ENCODE data around the gene MAP2K3. TPM values are rescaled to one million over a fixed set of nuclear protein-coding genes. Genes with fewer than 3 reads are reported as not detected.
A peak's percentile ranks its signal among the peaks of the same experiment; 100 is the strongest.

The MAP2K3 gene
- total RNA-seq, 1 donor from 2014 or later, result 29.2 TPM

DNA sequence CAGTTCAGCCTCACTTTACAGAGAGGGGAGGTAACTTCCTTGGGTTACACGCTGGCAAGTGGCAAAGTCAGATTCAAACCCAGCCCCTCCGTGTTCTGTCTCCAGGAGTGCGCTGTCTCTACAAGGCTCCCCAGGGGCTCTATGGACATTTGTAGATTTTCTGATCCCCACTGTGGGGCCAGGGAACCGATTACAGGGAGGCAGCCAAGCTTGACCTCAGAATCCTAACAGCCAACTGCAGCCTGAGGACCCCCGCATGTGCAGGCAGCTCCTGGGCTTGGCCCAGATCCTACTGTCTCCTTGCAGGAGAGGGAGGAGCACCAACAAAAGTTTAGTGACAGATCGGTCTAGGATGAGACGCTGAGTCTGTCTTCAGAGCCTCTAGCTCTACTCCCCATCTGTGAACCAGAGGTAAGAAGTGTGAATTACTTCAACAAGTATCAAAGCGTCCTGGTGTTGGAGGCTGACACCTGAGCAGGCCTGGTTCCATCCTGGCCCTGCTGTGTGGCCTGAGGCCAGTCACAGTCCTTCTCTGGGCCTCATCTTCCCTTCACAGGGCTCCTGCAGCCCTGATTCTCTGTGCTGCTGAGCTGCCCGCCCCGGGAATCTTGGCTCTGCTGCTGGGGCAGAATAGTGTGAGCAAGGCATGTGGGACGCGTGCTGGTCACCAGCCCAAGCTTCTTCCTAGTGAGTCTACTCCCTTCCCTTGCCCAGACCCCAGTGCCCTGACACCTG, 22.1 kb upstream of the MAP2K3 start:
- H3K36me3 ChIP-seq (ENCODE audit: control insufficient read depth, insufficient read depth, low read length), result no peaks in the 10 kb centered on the region
- TF ChIP-seq, protein P1, sequence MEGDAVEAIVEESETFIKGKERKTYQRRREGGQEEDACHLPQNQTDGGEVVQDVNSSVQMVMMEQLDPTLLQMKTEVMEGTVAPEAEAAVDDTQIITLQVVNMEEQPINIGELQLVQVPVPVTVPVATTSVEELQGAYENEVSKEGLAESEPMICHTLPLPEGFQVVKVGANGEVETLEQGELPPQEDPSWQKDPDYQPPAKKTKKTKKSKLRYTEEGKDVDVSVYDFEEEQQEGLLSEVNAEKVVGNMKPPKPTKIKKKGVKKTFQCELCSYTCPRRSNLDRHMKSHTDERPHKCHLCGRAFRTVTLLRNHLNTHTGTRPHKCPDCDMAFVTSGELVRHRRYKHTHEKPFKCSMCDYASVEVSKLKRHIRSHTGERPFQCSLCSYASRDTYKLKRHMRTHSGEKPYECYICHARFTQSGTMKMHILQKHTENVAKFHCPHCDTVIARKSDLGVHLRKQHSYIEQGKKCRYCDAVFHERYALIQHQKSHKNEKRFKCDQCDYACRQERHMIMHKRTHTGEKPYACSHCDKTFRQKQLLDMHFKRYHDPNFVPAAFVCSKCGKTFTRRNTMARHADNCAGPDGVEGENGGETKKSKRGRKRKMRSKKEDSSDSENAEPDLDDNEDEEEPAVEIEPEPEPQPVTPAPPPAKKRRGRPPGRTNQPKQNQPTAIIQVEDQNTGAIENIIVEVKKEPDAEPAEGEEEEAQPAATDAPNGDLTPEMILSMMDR (IDR thresholded peaks at IDR 0.05; ENCODE audit: insufficient read depth, low read length, poor library complexity, severe bottlenecking), result no peak
- DNase-seq (ENCODE audit: low read depth), result no peak
- H3K27me3 ChIP-seq (ENCODE audit: control insufficient read depth, insufficient read depth, low read length), result no peaks in the 10 kb centered on the region
- H3K4me3 ChIP-seq (ENCODE audit: low read depth, low read length), result no peak overlapping the region

- Histone ChIP-seq H3K36me3 (ENCODE audit: control insufficient read depth, insufficient read depth, low read length) (no peaks in the 10 kb centered on the region), H3K27me3 (ENCODE audit: control insufficient read depth, insufficient read depth, low read length) (no peaks in the 10 kb centered on the region), H3K4me3 (ENCODE audit: low read depth, low read length) (no peak overlapping the region)
- DNase-seq (ENCODE audit: low read depth), result peak; percentile 79
- TF ChIP-seq, protein P1 (IDR thresholded peaks at IDR 0.05; ENCODE audit: insufficient read depth, low read length, poor library complexity, severe bottlenecking), result no peak
Observed at GRCh38 chr17:21263376-21263775, 21.1 kb upstream of the MAP2K3 start.

GRCh38 chr17:21268596-21269188, 15.8 kb upstream of the MAP2K3 start:
- no peak overlapping the region for H3K4me3 ChIP-seq (ENCODE audit: low read depth, low read length)
- TF ChIP-seq, protein P1 (IDR thresholded peaks at IDR 0.05; ENCODE audit: insufficient read depth, low read length, poor library complexity, severe bottlenecking), result no peak
- no peaks in the 10 kb centered on the region for H3K27me3 ChIP-seq (ENCODE audit: control insufficient read depth, insufficient read depth, low read length)
- no peaks in the 10 kb centered on the region for H3K36me3 ChIP-seq (ENCODE audit: control insufficient read depth, insufficient read depth, low read length)
- DNase-seq (ENCODE audit: low read depth), result no peak

- no peak overlapping the region for H3K4me3 ChIP-seq (ENCODE audit: low read depth, low read length)
- TF ChIP-seq, protein P1 (IDR thresholded peaks at IDR 0.05; ENCODE audit: insufficient read depth, low read length, poor library complexity, severe bottlenecking), result no peak
- DNase-seq (ENCODE audit: low read depth), result no peak
- H3K36me3 ChIP-seq (ENCODE audit: control insufficient read depth, insufficient read depth, low read length), result no peaks in the 10 kb centered on the region
- no peaks in the 10 kb centered on the region for H3K27me3 ChIP-seq (ENCODE audit: control insufficient read depth, insufficient read depth, low read length)
Observed at GRCh38 chr17:21269394-21269793, 15.1 kb upstream of the MAP2K3 start.

GRCh38 chr17:21271454-21272183, 12.9 kb upstream of the MAP2K3 start:
- no peaks in the 10 kb centered on the region for H3K36me3 ChIP-seq (ENCODE audit: control insufficient read depth, insufficient read depth, low read length)
- DNase-seq (ENCODE audit: low read depth), result no peak
- TF ChIP-seq, protein P1 (IDR thresholded peaks at IDR 0.05; ENCODE audit: insufficient read depth, low read length, poor library complexity, severe bottlenecking), result no peak
- no peaks in the 10 kb centered on the region for H3K27me3 ChIP-seq (ENCODE audit: control insufficient read depth, insufficient read depth, low read length)
- no peak overlapping the region for H3K4me3 ChIP-seq (ENCODE audit: low read depth, low read length)

All from kidney epithelial cell (primary cell).